OCI-LY3 (cell line): ENCODE measurements around the gene RBM20.

Experiments
- H2AFZ ChIP-seq: fragments of 200-600, 300-600 bp; shearing (Covaris generic); 2 replicates; pipeline ENCODE4 v1.6.0; 2014; ENCODE audit warnings: antibody characterized with exemption, low read depth, low read length
- H3K27ac ChIP-seq: fragments of 200-600, 300-600 bp; sonication (generic); 2 replicates; pipeline ENCODE4 v1.5.1; 2014; ENCODE audit warnings: mild to moderate bottlenecking, low read length, moderate library complexity, mixed read lengths
- H3K27me3 ChIP-seq: fragments of 200-600, 300-600 bp; sonication (generic); 2 replicates; pipeline ENCODE4 v1.6.1; 2014; ENCODE audit warnings: low read depth, low read length, mixed read lengths
- H3K36me3 ChIP-seq: fragments of 200-600, 300-600 bp; sonication (generic); replicated peaks from 2 replicates; pipeline ENCODE3; 2014; ENCODE audit warnings: low read depth, low read length, mixed read lengths
- H3K4me1 ChIP-seq: fragments of 300-600, 200-600 bp; sonication (generic); 2 replicates; pipeline ENCODE4 v1.6.1; 2014; ENCODE audit warnings: low read length, mixed read lengths
- H3K4me2 ChIP-seq: fragments of 200-600, 300-600 bp; sonication (generic); 2 replicates; pipeline ENCODE4 v1.6.1; 2014; ENCODE audit warnings: low read length, mixed read lengths
- H3K4me3 ChIP-seq: fragments of 300-600, 200-600 bp; sonication (generic); 2 replicates; pipeline ENCODE4 v1.5.1; 2014; ENCODE audit warnings: antibody characterized with exemption, mild to moderate bottlenecking, low read length, moderate library complexity
- H3K79me2 ChIP-seq: fragments of 300-600, 200-600 bp; shearing (Covaris generic); 2 replicates; pipeline ENCODE4 v1.6.1; 2014; ENCODE audit warnings: mild to moderate bottlenecking, low read length, mixed read lengths
- H3K9ac ChIP-seq: fragments of 300-600, 200-600 bp; shearing (Covaris generic); 2 replicates; pipeline ENCODE4 v1.6.0; 2014; ENCODE audit warnings: mild to moderate bottlenecking, low read length, moderate library complexity
- H3K9me3 ChIP-seq: fragments of 200-600, 300-600 bp; shearing (Covaris generic); 2 replicates; pipeline ENCODE4 v1.6.1; 2014; ENCODE audit warnings: low read length, mixed read lengths; ENCODE audit not compliant: insufficient read depth
- H4K20me1 ChIP-seq: fragments of 200-600, 300-600 bp; sonication (generic); 2 replicates; pipeline ENCODE4 v1.6.1; 2016; ENCODE audit warnings: low read length, mixed read lengths; ENCODE audit not compliant: insufficient read depth
- EZH2phosphoT487 ChIP-seq: fragments of 200-600 bp; shearing (Covaris generic); IDR thresholded peaks from 2 replicates; pipeline ENCODE4 v1.6.1; 2018; ENCODE audit warnings: antibody characterized with exemption, mixed run types, low read depth
- TF ChIP-seq, protein P1 (sequence below): fragments of 200-600, 300-600 bp; sonication (generic); IDR thresholded peaks from 2 replicates; pipeline ENCODE4 v1.5.1; 2014; ENCODE audit warnings: antibody characterized with exemption, low read length, low read depth

The RBM20 gene

DNA sequence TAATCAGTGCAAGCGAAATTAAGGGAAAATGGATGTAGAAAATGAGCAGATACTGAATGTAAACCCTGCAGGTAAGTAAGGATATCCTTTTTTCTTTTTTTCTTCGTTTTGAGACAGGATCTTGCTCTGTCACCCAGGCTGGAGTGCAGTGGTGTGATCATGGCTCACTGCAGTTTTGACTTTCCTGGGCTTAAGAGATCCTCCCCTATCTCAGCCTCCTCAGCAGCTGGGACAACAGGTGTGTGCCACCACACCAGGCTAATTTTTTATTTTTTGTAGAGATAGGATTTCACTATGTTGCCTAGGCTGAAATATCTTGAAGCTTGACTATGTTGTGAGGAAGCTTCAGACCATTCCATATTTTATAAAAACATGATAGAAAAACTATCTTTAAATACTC, 231.9 kb downstream of the RBM20 start:
- Histone ChIP-seq H3K27me3 (no peaks in the 10 kb centered on the region), H3K4me3 (no peak overlapping the region), H2AFZ (no peak overlapping the region), H3K36me3 (peaks cover 3% of the 10 kb centered on the region), H3K4me1 (peaks cover 11% of the 10 kb centered on the region), H3K79me2 (peaks cover 18% of the 10 kb centered on the region), H3K9ac (no peak overlapping the region), H4K20me1 (no peaks in the 10 kb centered on the region), H3K27ac (no peak overlapping the region), H3K4me2 (no peak overlapping the region), H3K9me3 (no peaks in the 10 kb centered on the region)
- TF ChIP-seq, protein P1, sequence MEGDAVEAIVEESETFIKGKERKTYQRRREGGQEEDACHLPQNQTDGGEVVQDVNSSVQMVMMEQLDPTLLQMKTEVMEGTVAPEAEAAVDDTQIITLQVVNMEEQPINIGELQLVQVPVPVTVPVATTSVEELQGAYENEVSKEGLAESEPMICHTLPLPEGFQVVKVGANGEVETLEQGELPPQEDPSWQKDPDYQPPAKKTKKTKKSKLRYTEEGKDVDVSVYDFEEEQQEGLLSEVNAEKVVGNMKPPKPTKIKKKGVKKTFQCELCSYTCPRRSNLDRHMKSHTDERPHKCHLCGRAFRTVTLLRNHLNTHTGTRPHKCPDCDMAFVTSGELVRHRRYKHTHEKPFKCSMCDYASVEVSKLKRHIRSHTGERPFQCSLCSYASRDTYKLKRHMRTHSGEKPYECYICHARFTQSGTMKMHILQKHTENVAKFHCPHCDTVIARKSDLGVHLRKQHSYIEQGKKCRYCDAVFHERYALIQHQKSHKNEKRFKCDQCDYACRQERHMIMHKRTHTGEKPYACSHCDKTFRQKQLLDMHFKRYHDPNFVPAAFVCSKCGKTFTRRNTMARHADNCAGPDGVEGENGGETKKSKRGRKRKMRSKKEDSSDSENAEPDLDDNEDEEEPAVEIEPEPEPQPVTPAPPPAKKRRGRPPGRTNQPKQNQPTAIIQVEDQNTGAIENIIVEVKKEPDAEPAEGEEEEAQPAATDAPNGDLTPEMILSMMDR, result no peak
- no peak for TF ChIP-seq EZH2phosphoT487

DNA sequence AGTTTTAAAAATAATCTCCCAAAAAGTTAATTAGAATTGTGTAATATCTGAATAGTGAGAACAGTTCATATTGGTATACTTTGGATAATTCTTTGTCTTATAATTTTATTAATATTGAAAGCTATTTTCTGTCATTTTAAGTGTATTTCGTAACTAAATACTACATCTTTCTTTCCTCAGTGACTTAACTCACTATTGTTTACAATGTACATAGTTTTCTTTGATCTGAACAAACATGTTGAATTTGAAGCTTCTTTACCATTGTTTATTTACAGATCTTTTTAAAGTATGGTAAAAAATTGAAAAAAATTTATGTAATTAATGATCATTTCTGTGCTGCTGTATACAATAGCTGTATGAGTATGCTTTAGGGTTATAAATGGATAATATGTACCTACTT, 232.7 kb downstream of the RBM20 start:
- no peak overlapping the region for H3K9ac ChIP-seq
- H3K4me1 ChIP-seq, result peaks cover 8% of the 10 kb centered on the region; the same call in 1 of the 2 replicates
- H3K4me3 ChIP-seq, result no peak overlapping the region
- no peaks in the 10 kb centered on the region for H4K20me1 ChIP-seq
- H3K9me3 ChIP-seq, result no peaks in the 10 kb centered on the region
- peaks cover 18% of the 10 kb centered on the region for H3K79me2 ChIP-seq
- H3K36me3 ChIP-seq, result peaks cover 7% of the 10 kb centered on the region
- no peak overlapping the region for H2AFZ ChIP-seq
- H3K4me2 ChIP-seq, result no peak overlapping the region
- no peak overlapping the region for H3K27ac ChIP-seq
- no peaks in the 10 kb centered on the region for H3K27me3 ChIP-seq
- TF ChIP-seq EZH2phosphoT487, result no peak
- TF ChIP-seq, protein P1, result no peak

- no peak overlapping the region for H3K27ac ChIP-seq
- no peaks in the 10 kb centered on the region for H4K20me1 ChIP-seq
- H3K4me2 ChIP-seq, result no peak overlapping the region
- peaks cover 10% of the 10 kb centered on the region for H3K36me3 ChIP-seq
- no peak for TF ChIP-seq EZH2phosphoT487
- TF ChIP-seq, protein P1, result no peak
- H3K9me3 ChIP-seq, result no peaks in the 10 kb centered on the region
- no peak overlapping the region for H3K9ac ChIP-seq
- no peaks in the 10 kb centered on the region for H3K27me3 ChIP-seq
- H3K4me3 ChIP-seq, result no peak overlapping the region
- no peaks in the 10 kb centered on the region for H3K79me2 ChIP-seq
- H2AFZ ChIP-seq, result no peak overlapping the region
- no peaks in the 10 kb centered on the region for H3K4me1 ChIP-seq
These were observed 235.9 kb downstream of the RBM20 start for GRCh38 chr10:110880012-110880411.

- Histone ChIP-seq H4K20me1 (no peaks in the 10 kb centered on the region), H3K79me2 (no peaks in the 10 kb centered on the region), H3K4me1 (no peaks in the 10 kb centered on the region), H3K27ac (no peak overlapping the region), H3K9me3 (no peaks in the 10 kb centered on the region), H3K4me2 (no peak overlapping the region), H3K9ac (no peak overlapping the region), H3K36me3 (peaks cover 16% of the 10 kb centered on the region), H3K4me3 (no peak overlapping the region), H3K27me3 (no peaks in the 10 kb centered on the region), H2AFZ (no peak overlapping the region)
- no peak for TF ChIP-seq EZH2phosphoT487
- TF ChIP-seq, protein P1, result no peak
These were observed 237.1 kb downstream of the RBM20 start for GRCh38 chr10:110881247-110881646.
